GM12878 (cell line): Measurements from ENCODE around the gene IRF4. TPM values are rescaled to one million over a fixed set of nuclear protein-coding genes. Genes with fewer than 3 reads are reported as not detected.

ENCODE experiments used
- IKZF1 ChIP-seq: fragments of 450-650 bp; conservative IDR thresholded peaks from 2 replicates; pipeline ENCODE4 v1.6.1; 2017; ENCODE audit warnings: antibody characterized with exemption, mild to moderate bottlenecking
- MYB ChIP-seq: fragments of 150-350 bp; IDR thresholded peaks from 2 replicates; pipeline ENCODE4 v1.6.1; 2014; ENCODE audit warnings: mild to moderate bottlenecking, low read depth, low read length, borderline replicate concordance
- NFYB ChIP-seq: IDR thresholded peaks from 2 replicates; pipeline ENCODE4 v1.6.1; 2011; ENCODE audit warnings: low read depth, mild to moderate bottlenecking, low read length, improper control_type of control experiment, moderate library complexity; ENCODE audit not compliant: insufficient read depth
- PML ChIP-seq: IDR thresholded peaks from 2 replicates; pipeline ENCODE4 v1.6.1; 2012; ENCODE audit warnings: low read length, inconsistent platforms
- SMAD1 ChIP-seq: fragments of 450-650 bp; IDR thresholded peaks from 2 replicates; pipeline ENCODE4 v1.6.1; 2018; ENCODE audit warnings: mild to moderate bottlenecking, low read depth; ENCODE audit not compliant: partially characterized antibody
- SMC3 ChIP-seq: IDR thresholded peaks from 2 replicates; pipeline ENCODE4 v1.6.1; 2011; ENCODE audit warnings: low read length, improper control_type of control experiment, borderline replicate concordance
- WRNIP1 ChIP-seq: IDR thresholded peaks from 2 replicates; pipeline ENCODE4 v1.6.1; 2011; ENCODE audit warnings: low read depth, low read length, improper control_type of control experiment, borderline replicate concordance
- ZBED1 ChIP-seq: IDR thresholded peaks from 2 replicates; pipeline ENCODE4 v1.6.1; 2016; ENCODE audit warnings: borderline replicate concordance
- ZNF274 ChIP-seq: IDR thresholded peaks from one replicate; pipeline ENCODE4 v1.8.0; 2011; ENCODE audit not compliant: insufficient read length, insufficient read depth
- ZNF384 ChIP-seq: IDR thresholded peaks from 2 replicates; pipeline ENCODE4 v1.6.1; 2012; ENCODE audit warnings: low read depth, mild to moderate bottlenecking, low read length, improper control_type of control experiment, borderline replicate concordance
- ZSCAN29 ChIP-seq: fragments of 450-650 bp; IDR thresholded peaks from 2 replicates; pipeline ENCODE4 v1.6.1; 2017; ENCODE audit warnings: mild to moderate bottlenecking, moderate library complexity
- polyA plus RNA-seq, 11 experiments: library from polyadenylated mRNA; depleted of rRNA in 4 of 11; unstranded in 6 of 11; stranded (reverse) in 5 of 11; fragments of >200 nt; fragmentation: Nextera tagmentation in 4 of 11; fragmentation: Illumina TruSeq in 1 of 11; extraction: Ambion mirVana in 4 of 11; extraction: Trizol in 1 of 11; gene quantifications; 1 replicate in 1 of 11; 2 replicates in 10 of 11; pipeline versions ENCODE4 v1.2.1 to v1.2.3, GENCODE V29; 2011 to 2016; ENCODE audit warnings: inconsistent platforms in 2 of 11, missing spikeins in 2 of 11, low read depth in 1 of 11
- total RNA-seq, 4 experiments: library from RNA; depleted of rRNA in 3 of 4; stranded (reverse); fragments of >200 nt in 3 of 4; fragmentation: Illumina TruSeq in 1 of 4; extraction: Trizol in 1 of 4; gene quantifications; 2 replicates each; pipeline versions ENCODE4 v1.2.1 to v1.2.3, GENCODE V29; 2013 to 2021
- TF ChIP-seq, protein P1 (sequence below): fragments of 450-650 bp; IDR thresholded peaks from 2 replicates; pipeline ENCODE4 v1.6.1; 2017; ENCODE audit warnings: antibody characterized with exemption, mild to moderate bottlenecking, moderate library complexity
- TF ChIP-seq, protein P2 (sequence below): IDR thresholded peaks from 2 replicates; pipeline ENCODE4 v1.6.1; 2012; ENCODE audit warnings: low read length, inconsistent platforms
- TF ChIP-seq, protein P3 (sequence below): fragments of 450-650 bp; IDR thresholded peaks from 2 replicates; pipeline ENCODE4 v1.6.1; 2017; ENCODE audit warnings: mild to moderate bottlenecking, moderate library complexity
- TF ChIP-seq, protein P4 (sequence below), 3 experiments: IDR thresholded peaks in 2 of 3; conservative IDR thresholded peaks in 1 of 3; 2 replicates each; pipeline ENCODE4 v1.5.1; 2011; ENCODE audit warnings: low read depth in 3 of 3, low read length in 3 of 3, mild to moderate bottlenecking in 3 of 3, control low read depth in 2 of 3, moderate library complexity in 2 of 3, inconsistent platforms in 1 of 3, mixed read lengths in 1 of 3; ENCODE audit not compliant: control insufficient read depth in 2 of 3, insufficient read depth in 1 of 3; ENCODE audit errors: extremely low read depth in 1 of 3
- TF ChIP-seq, protein P5 (sequence below): IDR thresholded peaks from 2 replicates; pipeline ENCODE4 v1.6.1; 2012; ENCODE audit warnings: mild to moderate bottlenecking, low read depth, low read length

Gene IRF4
- total and polyA plus RNA-seq, 10 of the 15 experiments (the other 5 are each of a cell fraction or from before 2014, with no cell fraction given) = 50.0 to 495 (median 257) TPM

DNA sequence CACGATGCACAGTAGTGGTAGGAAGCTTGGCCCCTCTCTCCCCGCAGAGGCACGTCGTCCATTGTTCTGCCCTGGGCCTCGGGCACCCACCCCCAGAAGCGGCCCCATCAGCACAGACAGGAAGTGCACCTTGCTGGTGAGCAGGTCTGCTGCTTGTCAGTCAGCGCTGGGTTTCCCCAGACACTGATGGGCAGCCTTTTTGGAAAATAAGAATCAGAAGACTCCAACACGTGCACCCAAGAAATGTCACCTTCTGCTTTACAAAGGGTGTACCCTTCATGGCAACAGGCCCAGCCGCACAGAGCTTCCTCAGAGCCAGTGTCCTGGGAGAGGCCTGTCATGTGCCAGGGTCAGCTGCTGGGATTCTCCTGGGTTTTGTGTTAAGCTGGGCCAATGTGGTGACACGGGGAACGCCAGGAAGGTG, 34.7 kb upstream of the IRF4 start (continued):
- TF ChIP-seq, protein P1, sequence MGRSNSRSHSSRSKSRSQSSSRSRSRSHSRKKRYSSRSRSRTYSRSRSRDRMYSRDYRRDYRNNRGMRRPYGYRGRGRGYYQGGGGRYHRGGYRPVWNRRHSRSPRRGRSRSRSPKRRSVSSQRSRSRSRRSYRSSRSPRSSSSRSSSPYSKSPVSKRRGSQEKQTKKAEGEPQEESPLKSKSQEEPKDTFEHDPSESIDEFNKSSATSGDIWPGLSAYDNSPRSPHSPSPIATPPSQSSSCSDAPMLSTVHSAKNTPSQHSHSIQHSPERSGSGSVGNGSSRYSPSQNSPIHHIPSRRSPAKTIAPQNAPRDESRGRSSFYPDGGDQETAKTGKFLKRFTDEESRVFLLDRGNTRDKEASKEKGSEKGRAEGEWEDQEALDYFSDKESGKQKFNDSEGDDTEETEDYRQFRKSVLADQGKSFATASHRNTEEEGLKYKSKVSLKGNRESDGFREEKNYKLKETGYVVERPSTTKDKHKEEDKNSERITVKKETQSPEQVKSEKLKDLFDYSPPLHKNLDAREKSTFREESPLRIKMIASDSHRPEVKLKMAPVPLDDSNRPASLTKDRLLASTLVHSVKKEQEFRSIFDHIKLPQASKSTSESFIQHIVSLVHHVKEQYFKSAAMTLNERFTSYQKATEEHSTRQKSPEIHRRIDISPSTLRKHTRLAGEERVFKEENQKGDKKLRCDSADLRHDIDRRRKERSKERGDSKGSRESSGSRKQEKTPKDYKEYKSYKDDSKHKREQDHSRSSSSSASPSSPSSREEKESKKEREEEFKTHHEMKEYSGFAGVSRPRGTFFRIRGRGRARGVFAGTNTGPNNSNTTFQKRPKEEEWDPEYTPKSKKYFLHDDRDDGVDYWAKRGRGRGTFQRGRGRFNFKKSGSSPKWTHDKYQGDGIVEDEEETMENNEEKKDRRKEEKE = no peak
- TF ChIP-seq, protein P2, sequence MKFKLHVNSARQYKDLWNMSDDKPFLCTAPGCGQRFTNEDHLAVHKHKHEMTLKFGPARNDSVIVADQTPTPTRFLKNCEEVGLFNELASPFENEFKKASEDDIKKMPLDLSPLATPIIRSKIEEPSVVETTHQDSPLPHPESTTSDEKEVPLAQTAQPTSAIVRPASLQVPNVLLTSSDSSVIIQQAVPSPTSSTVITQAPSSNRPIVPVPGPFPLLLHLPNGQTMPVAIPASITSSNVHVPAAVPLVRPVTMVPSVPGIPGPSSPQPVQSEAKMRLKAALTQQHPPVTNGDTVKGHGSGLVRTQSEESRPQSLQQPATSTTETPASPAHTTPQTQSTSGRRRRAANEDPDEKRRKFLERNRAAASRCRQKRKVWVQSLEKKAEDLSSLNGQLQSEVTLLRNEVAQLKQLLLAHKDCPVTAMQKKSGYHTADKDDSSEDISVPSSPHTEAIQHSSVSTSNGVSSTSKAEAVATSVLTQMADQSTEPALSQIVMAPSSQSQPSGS = no peak
- TF ChIP-seq ZNF384 = no peak
- TF ChIP-seq IKZF1 = peak; percentile 41; the same call in 1 of the 2 replicates
- no peak; the same call in 1 of the 2 replicates for TF ChIP-seq ZBED1
- no peak for TF ChIP-seq NFYB
- no peak for TF ChIP-seq ZNF274
- TF ChIP-seq, protein P3, sequence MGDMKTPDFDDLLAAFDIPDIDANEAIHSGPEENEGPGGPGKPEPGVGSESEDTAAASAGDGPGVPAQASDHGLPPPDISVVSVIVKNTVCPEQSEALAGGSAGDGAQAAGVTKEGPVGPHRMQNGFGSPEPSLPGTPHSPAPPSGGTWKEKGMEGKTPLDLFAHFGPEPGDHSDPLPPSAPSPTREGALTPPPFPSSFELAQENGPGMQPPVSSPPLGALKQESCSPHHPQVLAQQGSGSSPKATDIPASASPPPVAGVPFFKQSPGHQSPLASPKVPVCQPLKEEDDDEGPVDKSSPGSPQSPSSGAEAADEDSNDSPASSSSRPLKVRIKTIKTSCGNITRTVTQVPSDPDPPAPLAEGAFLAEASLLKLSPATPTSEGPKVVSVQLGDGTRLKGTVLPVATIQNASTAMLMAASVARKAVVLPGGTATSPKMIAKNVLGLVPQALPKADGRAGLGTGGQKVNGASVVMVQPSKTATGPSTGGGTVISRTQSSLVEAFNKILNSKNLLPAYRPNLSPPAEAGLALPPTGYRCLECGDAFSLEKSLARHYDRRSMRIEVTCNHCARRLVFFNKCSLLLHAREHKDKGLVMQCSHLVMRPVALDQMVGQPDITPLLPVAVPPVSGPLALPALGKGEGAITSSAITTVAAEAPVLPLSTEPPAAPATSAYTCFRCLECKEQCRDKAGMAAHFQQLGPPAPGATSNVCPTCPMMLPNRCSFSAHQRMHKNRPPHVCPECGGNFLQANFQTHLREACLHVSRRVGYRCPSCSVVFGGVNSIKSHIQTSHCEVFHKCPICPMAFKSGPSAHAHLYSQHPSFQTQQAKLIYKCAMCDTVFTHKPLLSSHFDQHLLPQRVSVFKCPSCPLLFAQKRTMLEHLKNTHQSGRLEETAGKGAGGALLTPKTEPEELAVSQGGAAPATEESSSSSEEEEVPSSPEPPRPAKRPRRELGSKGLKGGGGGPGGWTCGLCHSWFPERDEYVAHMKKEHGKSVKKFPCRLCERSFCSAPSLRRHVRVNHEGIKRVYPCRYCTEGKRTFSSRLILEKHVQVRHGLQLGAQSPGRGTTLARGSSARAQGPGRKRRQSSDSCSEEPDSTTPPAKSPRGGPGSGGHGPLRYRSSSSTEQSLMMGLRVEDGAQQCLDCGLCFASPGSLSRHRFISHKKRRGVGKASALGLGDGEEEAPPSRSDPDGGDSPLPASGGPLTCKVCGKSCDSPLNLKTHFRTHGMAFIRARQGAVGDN = peak; percentile 91
- no peak for TF ChIP-seq WRNIP1
- TF ChIP-seq ZSCAN29 = no peak
- TF ChIP-seq, protein P4, sequence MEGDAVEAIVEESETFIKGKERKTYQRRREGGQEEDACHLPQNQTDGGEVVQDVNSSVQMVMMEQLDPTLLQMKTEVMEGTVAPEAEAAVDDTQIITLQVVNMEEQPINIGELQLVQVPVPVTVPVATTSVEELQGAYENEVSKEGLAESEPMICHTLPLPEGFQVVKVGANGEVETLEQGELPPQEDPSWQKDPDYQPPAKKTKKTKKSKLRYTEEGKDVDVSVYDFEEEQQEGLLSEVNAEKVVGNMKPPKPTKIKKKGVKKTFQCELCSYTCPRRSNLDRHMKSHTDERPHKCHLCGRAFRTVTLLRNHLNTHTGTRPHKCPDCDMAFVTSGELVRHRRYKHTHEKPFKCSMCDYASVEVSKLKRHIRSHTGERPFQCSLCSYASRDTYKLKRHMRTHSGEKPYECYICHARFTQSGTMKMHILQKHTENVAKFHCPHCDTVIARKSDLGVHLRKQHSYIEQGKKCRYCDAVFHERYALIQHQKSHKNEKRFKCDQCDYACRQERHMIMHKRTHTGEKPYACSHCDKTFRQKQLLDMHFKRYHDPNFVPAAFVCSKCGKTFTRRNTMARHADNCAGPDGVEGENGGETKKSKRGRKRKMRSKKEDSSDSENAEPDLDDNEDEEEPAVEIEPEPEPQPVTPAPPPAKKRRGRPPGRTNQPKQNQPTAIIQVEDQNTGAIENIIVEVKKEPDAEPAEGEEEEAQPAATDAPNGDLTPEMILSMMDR (IDR thresholded peaks at IDR 0.05 in 2 of 3, conservative IDR thresholded peaks at IDR 0.05 in 1 of 3; ENCODE audit: control insufficient read depth in 2 of 3, extremely low read depth in 1 of 3, insufficient read depth in 1 of 3, low read depth in 3 of 3, low read length in 3 of 3) = no peak
- no peak for TF ChIP-seq SMAD1
- TF ChIP-seq MYB = no peak
- TF ChIP-seq PML = no peak
- TF ChIP-seq, protein P5, sequence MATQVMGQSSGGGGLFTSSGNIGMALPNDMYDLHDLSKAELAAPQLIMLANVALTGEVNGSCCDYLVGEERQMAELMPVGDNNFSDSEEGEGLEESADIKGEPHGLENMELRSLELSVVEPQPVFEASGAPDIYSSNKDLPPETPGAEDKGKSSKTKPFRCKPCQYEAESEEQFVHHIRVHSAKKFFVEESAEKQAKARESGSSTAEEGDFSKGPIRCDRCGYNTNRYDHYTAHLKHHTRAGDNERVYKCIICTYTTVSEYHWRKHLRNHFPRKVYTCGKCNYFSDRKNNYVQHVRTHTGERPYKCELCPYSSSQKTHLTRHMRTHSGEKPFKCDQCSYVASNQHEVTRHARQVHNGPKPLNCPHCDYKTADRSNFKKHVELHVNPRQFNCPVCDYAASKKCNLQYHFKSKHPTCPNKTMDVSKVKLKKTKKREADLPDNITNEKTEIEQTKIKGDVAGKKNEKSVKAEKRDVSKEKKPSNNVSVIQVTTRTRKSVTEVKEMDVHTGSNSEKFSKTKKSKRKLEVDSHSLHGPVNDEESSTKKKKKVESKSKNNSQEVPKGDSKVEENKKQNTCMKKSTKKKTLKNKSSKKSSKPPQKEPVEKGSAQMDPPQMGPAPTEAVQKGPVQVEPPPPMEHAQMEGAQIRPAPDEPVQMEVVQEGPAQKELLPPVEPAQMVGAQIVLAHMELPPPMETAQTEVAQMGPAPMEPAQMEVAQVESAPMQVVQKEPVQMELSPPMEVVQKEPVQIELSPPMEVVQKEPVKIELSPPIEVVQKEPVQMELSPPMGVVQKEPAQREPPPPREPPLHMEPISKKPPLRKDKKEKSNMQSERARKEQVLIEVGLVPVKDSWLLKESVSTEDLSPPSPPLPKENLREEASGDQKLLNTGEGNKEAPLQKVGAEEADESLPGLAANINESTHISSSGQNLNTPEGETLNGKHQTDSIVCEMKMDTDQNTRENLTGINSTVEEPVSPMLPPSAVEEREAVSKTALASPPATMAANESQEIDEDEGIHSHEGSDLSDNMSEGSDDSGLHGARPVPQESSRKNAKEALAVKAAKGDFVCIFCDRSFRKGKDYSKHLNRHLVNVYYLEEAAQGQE = no peak
- TF ChIP-seq SMC3 = peak; percentile 5; the same call in 1 of the 2 replicates
